HG03575 (cell line): ENCODE data around the gene GRHL3.

Experiments used
- ATAC-seq: cut with Tn5 transposase; IDR thresholded peaks from one replicate; pipeline ENCODE4 v1.9.1; 2021; ENCODE audit not compliant: unreplicated experiment, insufficient number of reproducible peaks, low FRiP score; ENCODE audit errors: extremely low read depth

The GRHL3 gene

GRCh38 chr1:24362396-24362795, 43.2 kb downstream of the GRHL3 start:
- no peak for ATAC-seq

DNA sequence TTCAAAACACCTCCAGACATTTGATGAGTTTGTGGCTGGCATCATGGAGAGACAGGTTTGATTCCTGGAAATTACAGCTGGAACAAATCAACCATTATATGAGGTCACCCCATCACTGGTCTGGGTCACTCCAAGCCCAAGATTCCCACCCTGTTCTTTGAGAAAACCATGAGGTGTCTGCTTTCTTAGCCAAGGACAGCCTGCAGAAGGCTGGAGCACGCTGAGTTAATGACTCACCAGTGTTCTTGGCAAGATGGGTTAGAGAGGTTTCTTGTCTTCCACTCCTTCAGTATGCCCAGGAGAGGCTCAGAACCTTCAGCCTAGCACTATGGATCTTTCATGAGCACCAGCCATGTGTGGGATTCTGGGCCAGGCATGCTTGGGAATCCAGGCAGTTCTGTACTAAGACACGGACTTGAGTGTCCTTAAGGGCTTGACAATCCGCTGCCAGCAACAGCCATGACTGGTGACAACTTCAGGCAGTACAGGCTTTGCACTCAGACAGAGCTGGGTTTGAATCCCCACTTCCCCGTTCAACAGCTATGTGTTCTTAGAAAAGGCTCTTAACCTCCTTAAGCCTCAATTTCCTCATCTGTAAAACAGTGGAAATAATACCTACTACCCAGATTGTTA, 43.9 kb downstream of the GRHL3 start:
- no peak for ATAC-seq

- no peak for ATAC-seq
Measured at GRCh38 chr1:24363994-24364393, 44.8 kb downstream of the GRHL3 start.

GRCh38 chr1:24364605-24364974, 45.4 kb downstream of the GRHL3 start:
- no peak for ATAC-seq

- ATAC-seq = no peak
Measured at GRCh38 chr1:24364975-24365678, 46.0 kb downstream of the GRHL3 start.

- no peak for ATAC-seq
Measured at GRCh38 chr1:24366707-24367106, 47.5 kb downstream of the GRHL3 start.

- ATAC-seq = no peak
Measured at GRCh38 chr1:24369199-24369598, 50.0 kb downstream of the GRHL3 start.

DNA sequence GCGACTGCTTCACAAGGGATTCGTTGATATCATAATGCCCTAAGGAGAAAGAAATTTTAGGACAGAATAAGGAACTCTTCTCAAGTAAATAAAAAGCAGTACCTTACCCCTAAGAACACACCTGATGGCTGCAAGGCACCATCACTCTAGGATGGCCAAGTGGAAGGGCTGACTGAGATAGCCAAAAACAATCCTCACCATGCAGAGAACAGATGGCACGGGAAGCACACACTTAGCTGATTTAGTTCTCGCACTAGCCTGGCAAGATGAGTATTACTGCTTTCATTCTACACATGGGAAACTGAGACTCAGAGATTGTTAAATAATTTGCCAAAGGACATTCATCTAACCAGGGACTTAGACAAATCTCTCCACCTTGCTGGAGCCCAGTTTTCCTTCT, 50.6 kb downstream of the GRHL3 start:
- no peak for ATAC-seq

DNA sequence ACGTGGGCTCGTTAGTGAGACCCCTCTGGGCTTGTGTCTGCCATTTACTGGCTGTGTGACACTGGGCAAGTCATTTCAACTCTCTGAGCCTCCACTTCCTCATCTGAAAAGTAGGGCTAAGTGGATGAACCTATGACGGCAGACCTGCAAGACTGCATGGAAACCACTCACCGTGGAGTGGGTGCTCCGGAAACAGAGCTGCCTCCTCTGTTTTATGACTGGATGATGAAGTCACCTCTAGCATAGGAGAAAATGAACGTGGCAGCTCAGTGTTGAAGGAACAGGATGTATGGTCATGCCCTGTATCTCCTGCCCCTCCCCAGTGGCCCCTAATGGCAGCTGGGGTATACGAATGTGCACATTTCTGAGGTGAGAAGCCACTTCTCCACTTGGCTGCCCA, 53.9 kb downstream of the GRHL3 start:
- ATAC-seq = no peak

- ATAC-seq = no peak
Measured at GRCh38 chr1:24373710-24374109, 54.6 kb downstream of the GRHL3 start.

DNA sequence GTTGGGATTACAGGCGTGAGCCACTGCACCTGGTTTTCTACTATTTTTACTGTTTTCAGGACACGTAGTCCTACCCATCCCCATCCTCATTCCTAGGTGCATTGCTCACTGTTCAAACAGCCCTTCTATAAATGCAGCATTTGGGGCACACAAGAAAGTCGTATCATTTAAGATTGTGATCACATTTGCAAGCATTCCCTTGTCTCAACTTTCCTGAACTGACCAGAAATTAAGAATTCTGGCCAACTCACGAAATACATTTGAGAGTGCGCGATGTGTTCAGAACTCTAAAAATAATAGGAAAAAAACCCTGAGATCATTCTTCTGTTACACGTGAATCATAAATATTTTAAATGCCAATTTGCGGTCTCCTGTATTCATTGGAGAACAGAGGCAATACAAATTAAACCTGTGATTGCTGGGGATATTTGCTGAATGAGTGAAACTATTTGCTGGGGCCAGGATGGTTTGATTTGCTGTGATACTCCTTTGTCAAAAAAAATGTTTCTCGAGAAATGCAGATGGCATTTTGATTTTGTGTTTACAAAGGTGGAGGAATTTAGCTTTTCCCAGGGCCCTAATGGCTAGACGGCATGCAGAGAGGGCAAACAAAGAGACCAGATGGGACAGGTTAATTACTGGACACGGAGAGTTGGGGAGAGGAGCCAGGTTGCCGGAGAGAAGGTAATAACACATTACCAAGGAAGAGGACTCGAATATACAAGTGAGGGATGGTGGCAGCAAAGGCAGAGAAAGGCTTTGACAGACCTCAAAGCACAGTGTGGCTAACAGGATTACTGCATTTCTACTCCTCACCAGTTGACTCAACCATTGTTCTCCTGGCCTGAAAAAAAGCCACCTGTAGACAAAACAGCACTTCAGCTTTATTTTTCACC, 56.0 kb downstream of the GRHL3 start:
- ATAC-seq = no peak

DNA sequence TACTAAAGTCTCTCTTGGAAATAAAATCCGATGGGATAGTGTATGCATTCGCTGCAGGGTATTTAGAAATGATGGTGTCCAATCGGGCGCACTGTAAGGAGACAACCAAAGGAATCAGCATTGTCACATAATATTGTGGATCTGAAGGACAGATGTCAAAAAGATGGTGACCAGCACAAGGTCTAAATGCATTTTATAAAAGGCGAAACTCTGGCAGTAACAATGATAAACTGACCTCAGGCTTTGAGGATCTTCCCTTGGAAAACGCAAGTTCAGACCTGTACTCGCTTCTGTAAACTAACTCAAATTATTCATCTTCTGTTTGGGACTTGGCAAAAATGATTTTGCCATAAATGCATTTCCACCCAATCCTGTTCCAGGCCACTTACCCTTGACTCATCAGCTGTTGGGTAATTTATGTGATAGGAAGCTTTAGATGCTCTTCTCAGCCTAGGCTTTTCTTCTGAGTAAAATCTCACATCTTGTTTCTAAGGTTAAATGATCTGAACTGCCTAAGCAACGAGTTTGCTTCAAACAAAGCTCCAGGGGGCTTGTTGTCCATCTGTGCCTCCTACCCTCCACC, 60.7 kb downstream of the GRHL3 start:
- ATAC-seq = no peak

GRCh38 chr1:24380508-24380907, 61.4 kb downstream of the GRHL3 start:
- ATAC-seq = no peak

DNA sequence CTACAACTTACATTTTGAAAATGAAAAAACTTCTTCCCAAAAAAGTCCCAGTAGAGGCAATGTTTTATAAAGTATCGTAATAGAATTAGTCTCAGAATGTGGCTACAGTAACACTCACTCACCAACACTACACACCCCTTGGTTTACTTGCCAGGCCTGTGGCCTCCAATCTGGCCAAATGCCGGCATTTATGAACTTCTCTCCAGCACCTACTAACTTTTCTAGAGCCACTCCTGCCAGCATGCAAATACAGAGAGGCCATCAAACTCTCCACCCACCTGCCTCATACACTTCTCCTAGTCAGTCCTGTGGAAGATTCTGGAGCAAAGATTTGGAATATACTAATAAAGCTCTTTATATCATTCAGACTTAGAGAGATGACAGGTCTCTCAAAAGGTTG, 62.1 kb downstream of the GRHL3 start:
- ATAC-seq = no peak

DNA sequence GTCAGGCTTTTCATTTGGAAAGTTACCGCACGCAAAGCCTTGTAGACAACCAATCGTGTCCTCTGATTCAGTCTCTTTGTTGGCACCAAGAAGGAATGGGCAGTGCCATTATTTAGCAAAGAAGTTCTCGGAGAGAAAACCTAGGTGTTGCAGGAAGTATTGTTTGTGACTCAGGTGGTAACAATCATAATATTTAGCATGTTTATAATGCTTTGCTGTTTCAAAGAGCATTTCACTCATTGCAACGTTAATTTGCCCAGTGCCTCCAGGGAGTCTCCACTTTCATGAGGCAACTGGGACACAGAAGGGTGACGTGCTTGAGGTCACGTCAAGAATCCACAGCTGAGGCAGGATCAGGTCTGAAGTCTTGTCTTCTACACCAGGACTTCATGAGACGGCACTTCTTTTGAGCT, 63.0 kb downstream of the GRHL3 start:
- ATAC-seq = no peak

GRCh38 chr1:24383381-24383940, 64.3 kb downstream of the GRHL3 start:
- ATAC-seq = no peak

DNA sequence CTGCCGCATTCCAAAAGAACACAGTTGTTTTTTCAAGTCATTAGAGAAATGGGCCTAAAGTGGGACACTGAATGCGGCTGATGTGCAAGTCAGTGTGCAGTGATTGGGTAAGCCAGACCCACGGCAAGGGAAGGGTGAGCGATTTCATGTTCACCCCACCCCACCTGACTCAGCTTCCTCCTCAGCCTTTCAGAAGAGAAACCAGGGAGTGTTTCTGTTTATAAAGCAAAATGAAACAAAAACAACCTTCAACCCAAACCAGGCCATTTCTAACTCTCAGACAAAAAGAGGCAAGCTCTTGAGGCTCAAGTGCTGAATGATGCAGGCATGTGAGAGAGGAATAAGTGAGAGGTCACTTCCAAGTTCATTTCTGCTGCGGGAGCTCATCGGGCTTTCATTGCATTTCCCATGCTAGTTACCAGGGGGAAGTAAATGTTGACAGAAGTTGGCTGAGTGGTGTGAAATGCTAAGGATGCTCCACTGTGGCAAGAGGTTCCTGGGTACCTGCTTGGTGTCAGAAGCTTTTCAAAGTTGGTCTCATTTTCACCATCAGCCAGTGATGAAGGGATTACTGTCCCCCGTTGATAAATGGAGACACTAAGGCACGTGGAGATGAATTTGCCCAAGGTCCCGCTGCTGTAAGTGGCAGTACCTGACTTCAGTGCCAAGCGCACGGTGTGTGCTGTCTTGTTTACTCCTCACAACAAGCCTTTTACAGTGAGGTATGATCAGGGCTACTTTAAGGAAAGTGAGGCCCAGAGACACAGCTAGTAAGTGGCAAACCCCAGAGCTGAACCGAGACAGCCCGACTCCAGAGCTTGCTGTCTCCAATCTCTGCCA, 65.3 kb downstream of the GRHL3 start:
- ATAC-seq = no peak

GRCh38 chr1:24385160-24385940, 66.2 kb downstream of the GRHL3 start:
- ATAC-seq = no peak
